B cell (primary cell): ENCODE measurements around the gene CUL9. TPM values are rescaled to one million over a fixed set of nuclear protein-coding genes. Genes with fewer than 3 reads are reported as not detected.

ENCODE experiments used
- ATAC-seq: fragments of 200-7000 bp; cut with Tn5 transposase; one replicate; pipeline ENCODE4 v1.10.0; 2021; ENCODE audit warnings: low read depth, mild to moderate bottlenecking, moderate number of reproducible peaks, moderate library complexity
- CTCF ChIA-PET: fragments of 350-600 bp; sonication (Branson Sonifier 250); formaldehyde crosslinking; loops from one replicate; lab custom pipeline; 2021; ENCODE audit warnings: antibody characterized with exemption, inconsistent platforms; lab: Charles Lee
- POLR2A ChIA-PET: fragments of 350-600 bp; sonication (Branson Sonifier 250); formaldehyde crosslinking; loops from one replicate; lab custom pipeline; 2021; ENCODE audit warnings: antibody characterized with exemption; lab: Charles Lee
- DNase-seq: peaks from one replicate; pipeline ENCODE4 v3.0.0; 2013
- H2AFZ ChIP-seq: 2 replicates; pipeline ENCODE4 v1.6.1; 2012; ENCODE audit warnings: mild to moderate bottlenecking, low read depth, low read length; ENCODE audit not compliant: insufficient read depth, poor library complexity, severe bottlenecking
- H3K27ac ChIP-seq, 2 donors: 1 replicate in 1 of 2; 2 replicates in 1 of 2; pipeline ENCODE4 v1.5.1; 2012 to 2013; ENCODE audit warnings: low read length in 2 of 2, mild to moderate bottlenecking in 2 of 2, moderate library complexity in 1 of 2
- H3K27me3 ChIP-seq, 4 experiments: fragments of 200-600 bp in 1 of 4; sonication (generic) in 1 of 4; replicated peaks in 1 of 4; 1 replicate in 2 of 4; 2 replicates in 2 of 4; pipeline versions ENCODE4 v1.6.1 to v1.7.0; 2013 to 2016; ENCODE audit warnings: low read length in 3 of 4, mild to moderate bottlenecking in 2 of 4, mixed read lengths in 1 of 4, moderate library complexity in 1 of 4; ENCODE audit not compliant: insufficient read depth in 4 of 4, control insufficient read depth in 3 of 4; ENCODE audit errors: control extremely low read depth in 1 of 4
- H3K36me3 ChIP-seq, 2 experiments: replicated peaks in 1 of 2; 1 replicate in 1 of 2; 2 replicates in 1 of 2; pipeline versions ENCODE4 v1.6.1 to v1.7.1; 2013; ENCODE audit warnings: low read length in 1 of 2; ENCODE audit not compliant: insufficient read depth in 2 of 2, control insufficient read depth in 1 of 2; ENCODE audit errors: control extremely low read depth in 1 of 2, extremely low read depth in 1 of 2
- H3K4me1 ChIP-seq, 2 donors: fragments of 200-600 bp in 1 of 2; sonication (generic) in 1 of 2; 1 replicate in 1 of 2; 2 replicates in 1 of 2; pipeline versions ENCODE4 v1.5.1 to v1.6.1; 2013 to 2017; ENCODE audit warnings: low read length in 2 of 2; ENCODE audit not compliant: control insufficient read depth in 2 of 2, insufficient read depth in 2 of 2
- H3K4me2 ChIP-seq: replicated peaks from 2 replicates; pipeline ENCODE3; 2012; ENCODE audit warnings: mild to moderate bottlenecking, low read depth, low read length; ENCODE audit not compliant: poor library complexity, severe bottlenecking
- H3K4me3 ChIP-seq, 5 experiments: fragments of 200-600 bp in 1 of 5; sonication (generic) in 1 of 5; 1 replicate in 3 of 5; 2 replicates in 2 of 5; pipeline versions ENCODE4 v1.5.1 to v1.7.0; 2011 to 2016; ENCODE audit warnings: low read length in 4 of 5, mild to moderate bottlenecking in 4 of 5, low read depth in 2 of 5, control low read depth in 1 of 5, moderate library complexity in 1 of 5; ENCODE audit not compliant: insufficient read depth in 1 of 5; ENCODE audit errors: control extremely low read depth in 1 of 5, extremely low read depth in 1 of 5
- H3K79me2 ChIP-seq: fragments of 200-600 bp; sonication (generic); one replicate; pipeline ENCODE4 v1.6.0; 2016; ENCODE audit warnings: low read length; ENCODE audit not compliant: control insufficient read depth, insufficient read depth
- H3K9ac ChIP-seq: fragments of 200-600 bp; sonication (generic); 2 replicates; pipeline ENCODE4 v1.6.1; 2017; ENCODE audit warnings: mild to moderate bottlenecking, low read length, moderate library complexity
- H3K9me3 ChIP-seq, 3 donors: one replicate each; pipeline versions ENCODE4 v1.6.1 to v1.7.1; 2013; ENCODE audit warnings: low read length in 2 of 3; ENCODE audit not compliant: control insufficient read depth in 2 of 3, insufficient read depth in 1 of 3; ENCODE audit errors: control extremely low read depth in 1 of 3
- H4K20me1 ChIP-seq: 2 replicates; pipeline ENCODE4 v1.6.0; 2012; ENCODE audit warnings: mild to moderate bottlenecking, low read length; ENCODE audit not compliant: insufficient read depth, control insufficient read depth, poor library complexity, severe bottlenecking
- H3K27ac Mint-ChIP-seq: one replicate; pipeline ENCODE4 v1.8.0; 2021; ENCODE audit warnings: mixed read lengths
- H3K27me3 Mint-ChIP-seq: one replicate; pipeline ENCODE4 v1.8.0; 2021; ENCODE audit warnings: mixed read lengths
- H3K4me1 Mint-ChIP-seq: one replicate; pipeline ENCODE4 v1.8.0; 2021; ENCODE audit warnings: mixed read lengths
- H3K4me3 Mint-ChIP-seq: one replicate; pipeline ENCODE4 v1.8.0; 2021; ENCODE audit warnings: mixed read lengths
- H3K9me3 Mint-ChIP-seq: one replicate; pipeline ENCODE4 v1.8.0; 2022; ENCODE audit warnings: mixed read lengths; ENCODE audit not compliant: insufficient read depth
- CTCF ChIP-seq: fragments of 200-600 bp; IDR thresholded peaks from one replicate; pipeline ENCODE4 v1.8.0; 2022; ENCODE audit warnings: antibody characterized with exemption, mild to moderate bottlenecking
- EZH2 ChIP-seq: IDR thresholded peaks from 2 replicates; pipeline ENCODE4 v1.6.1; 2012; ENCODE audit warnings: borderline replicate concordance, low read depth, mild to moderate bottlenecking, moderate library complexity, low read length; ENCODE audit not compliant: insufficient read depth, poor library complexity, severe bottlenecking
- WGBS: methylation state at CpG from one replicate; pipeline ENCODE4 v1.1.5; 2013; ENCODE audit warnings: missing lambda C conversion rate; ENCODE audit not compliant: insufficient coverage; 5-methylcytosine and 5-hydroxymethylcytosine counted together
- intact Hi-C: fragments of 100-400 bp; cut with micrococcal nuclease; formaldehyde crosslinking; loops from one replicate; pipeline ENCODE4 v1.10.0; 2022
- polyA plus RNA-seq: library from polyadenylated mRNA; depleted of rRNA; stranded (reverse); fragments of >200 nt; gene quantifications from 2 replicates; pipeline ENCODE4 v1.2.3, GENCODE V29; 2012
- total RNA-seq, 2 donors: library from RNA; stranded (reverse); fragments of 120-200 nt in 1 of 2; gene quantifications; 1 replicate in 1 of 2; 2 replicates in 1 of 2; pipeline versions ENCODE4 v1.2.3 to v1.2.4, GENCODE V29; 2013 to 2022

The CUL9 gene
- total and polyA plus RNA-seq, 2 donors (not counting 1 experiment from before 2014, with no cell fraction given): 98.0 to 110 TPM

- no peaks in the 10 kb centered on the region for H3K4me1 Mint-ChIP-seq
- 98% methylated on average over 8 of the region's 8 CpGs for WGBS
- no peak overlapping the region for H3K4me3 Mint-ChIP-seq
- ATAC-seq: no peak
- H2AFZ ChIP-seq: no peak overlapping the region
- H3K79me2 ChIP-seq: no peaks in the 10 kb centered on the region
- no peaks in the 10 kb centered on the region for H3K9me3 Mint-ChIP-seq
- H3K4me1 ChIP-seq: no peaks in the 10 kb centered on the region
- ChIA-PET POLR2A (no interaction called here), CTCF (no interaction called here)
- intact Hi-C loops: no loop called here
- no peak overlapping the region for H3K9ac ChIP-seq
- no peaks in the 10 kb centered on the region for H3K27me3 ChIP-seq
- no peak overlapping the region for H3K27ac Mint-ChIP-seq
- no peak for DNase-seq
- no peaks in the 10 kb centered on the region for H3K9me3 ChIP-seq
- TF ChIP-seq CTCF (no peak), EZH2 (no peak)
- no peak overlapping the region for H3K4me2 ChIP-seq
- no peak overlapping the region for H3K4me3 ChIP-seq
- H3K27ac ChIP-seq: no peak overlapping the region
- peaks cover 0 to 36% of the 10 kb centered on the region in 2 experiments for H3K36me3 ChIP-seq
- H3K27me3 Mint-ChIP-seq: no peaks in the 10 kb centered on the region
- H4K20me1 ChIP-seq: no peaks in the 10 kb centered on the region
Observed at GRCh38 chr6:43203718-43204095, 21.7 kb downstream of the CUL9 start.

- ChIA-PET CTCF (interaction anchor here (0.6 kb wide), 1 partner anchor 78 kb away, joined by 3 read pairs; no protein-coding TSS in a partner anchor), POLR2A (no interaction called here)
- no peaks in the 10 kb centered on the region for H3K27me3 Mint-ChIP-seq
- Histone ChIP-seq H3K9me3 (no peaks in the 10 kb centered on the region), H3K4me3 (no peak overlapping the region), H3K79me2 (no peaks in the 10 kb centered on the region), H3K4me2 (no peak overlapping the region), H3K27ac (no peak overlapping the region), H3K36me3 (peaks cover 0 to 33% of the 10 kb centered on the region in 2 experiments), H4K20me1 (no peaks in the 10 kb centered on the region), H3K4me1 (no peaks in the 10 kb centered on the region), H2AFZ (no peak overlapping the region), H3K27me3 (no peaks in the 10 kb centered on the region), H3K9ac (no peak overlapping the region)
- H3K27ac Mint-ChIP-seq: no peak overlapping the region
- intact Hi-C loops: no loop called here
- H3K4me1 Mint-ChIP-seq: no peaks in the 10 kb centered on the region
- no peak for TF ChIP-seq CTCF
- no peak for TF ChIP-seq EZH2
- ATAC-seq (no peak), DNase-seq (no peak)
- no peak overlapping the region for H3K4me3 Mint-ChIP-seq
- no peaks in the 10 kb centered on the region for H3K9me3 Mint-ChIP-seq
- WGBS: 98% methylated on average over 23 of the region's 23 CpGs
Observed at GRCh38 chr6:43204271-43205105, 22.5 kb downstream of the CUL9 start.
